GM18909 (cell line): ENCODE results near the gene PLB1.
"Not testable (repeated sequence)": the region's sequence is repeated elsewhere in the genome, so short reads cannot be mapped to it uniquely, and the experiment has no call there.

ENCODE experiments used
- ATAC-seq: cut with Tn5 transposase; IDR thresholded peaks from one replicate; pipeline ENCODE4 v1.9.1; 2021; ENCODE audit warnings: mild to moderate bottlenecking; ENCODE audit not compliant: unreplicated experiment, poor library complexity

The PLB1 gene

GRCh38 chr2:28463211-28463816, 32.5 kb upstream of the PLB1 start:
- no peak for ATAC-seq

- no peak for ATAC-seq
Measured at GRCh38 chr2:28463893-28464292, 32.0 kb upstream of the PLB1 start.

- ATAC-seq, result no peak
Measured at GRCh38 chr2:28465148-28465885, 30.5 kb upstream of the PLB1 start.

GRCh38 chr2:28469304-28469703, 26.6 kb upstream of the PLB1 start:
- no peak for ATAC-seq

GRCh38 chr2:28469947-28470535, 25.8 kb upstream of the PLB1 start:
- ATAC-seq, result no peak

GRCh38 chr2:28470759-28471158, 25.1 kb upstream of the PLB1 start:
- ATAC-seq, result no peak

GRCh38 chr2:28471214-28471613, 24.6 kb upstream of the PLB1 start:
- no peak for ATAC-seq

GRCh38 chr2:28471701-28472236, 24.1 kb upstream of the PLB1 start:
- no peak for ATAC-seq

- not testable (repeated sequence) for ATAC-seq
Measured at GRCh38 chr2:28472641-28473040, 23.2 kb upstream of the PLB1 start.

- no peak for ATAC-seq
Measured at GRCh38 chr2:28475088-28475595, 20.7 kb upstream of the PLB1 start.

- no peak for ATAC-seq
Measured at GRCh38 chr2:28477087-28477486, 18.8 kb upstream of the PLB1 start.

- no peak for ATAC-seq
Measured at GRCh38 chr2:28477645-28478044, 18.2 kb upstream of the PLB1 start.

GRCh38 chr2:28480403-28481049, 15.3 kb upstream of the PLB1 start:
- ATAC-seq, result no peak

GRCh38 chr2:28481905-28482304, 14.0 kb upstream of the PLB1 start:
- ATAC-seq, result no peak

GRCh38 chr2:28484835-28485234, 11.0 kb upstream of the PLB1 start:
- ATAC-seq, result no peak

GRCh38 chr2:28486526-28486925, 9.3 kb upstream of the PLB1 start:
- no peak for ATAC-seq

GRCh38 chr2:28487258-28487657, 8.6 kb upstream of the PLB1 start:
- no peak for ATAC-seq

- no peak for ATAC-seq
Measured at GRCh38 chr2:28488083-28488830, 7.6 kb upstream of the PLB1 start.

- no peak for ATAC-seq
Measured at GRCh38 chr2:28488858-28489575, 6.8 kb upstream of the PLB1 start.
